Vagina (tissue), 2 donors: Measurements from ENCODE around the gene MRTFA. TPM values are rescaled to one million over a fixed set of nuclear protein-coding genes. Genes with fewer than 3 reads are reported as not detected.

Experiments
- DNase-seq, 2 donors: peaks; one replicate each; pipeline ENCODE4 v3.0.0-alpha.2; 2017; ENCODE audit errors: extremely low spot score in 2 of 2
- H3K27ac ChIP-seq: fragments of 200-600 bp; sonication (generic); one replicate; pipeline ENCODE4 v1.5.1; 2019
- H3K27me3 ChIP-seq: fragments of 200-600 bp; sonication (generic); one replicate; pipeline ENCODE4 v1.5.1; 2019
- H3K36me3 ChIP-seq, 2 donors: fragments of 200-600 bp; sonication (generic); one replicate each; pipeline ENCODE4 v1.5.1; 2017 to 2019
- H3K4me1 ChIP-seq: fragments of 200-600 bp; sonication (generic); one replicate; pipeline ENCODE4 v1.5.1; 2019
- H3K4me3 ChIP-seq, 2 donors: fragments of 200-600 bp; sonication (generic); 1 replicate in 1 of 2; 2 replicates in 1 of 2; pipeline ENCODE4 v1.5.1; 2016 to 2019
- H3K9me3 ChIP-seq: fragments of 200-600 bp; sonication (generic); one replicate; pipeline ENCODE4 v1.5.1; 2019
- POLR2A ChIP-seq, 2 donors: fragments of 450-650 bp; IDR thresholded peaks; one replicate each; pipeline ENCODE4 v1.6.1; 2017; ENCODE audit warnings: antibody characterized with exemption in 2 of 2, mild to moderate bottlenecking in 2 of 2, moderate library complexity in 2 of 2
- POLR2AphosphoS5 ChIP-seq, 2 donors: sonication (generic); formaldehyde crosslinking; IDR thresholded peaks; one replicate each; pipeline ENCODE4 v1.9.0; 2017; ENCODE audit warnings: antibody characterized with exemption in 2 of 2, mild to moderate bottlenecking in 2 of 2, low read depth in 1 of 2; ENCODE audit not compliant: insufficient read depth in 1 of 2
- intact Hi-C: fragments of 100-400 bp; cut with DNase I; formaldehyde crosslinking; loops from one replicate; pipeline ENCODE4 v1.15.1; 2023
- total RNA-seq: library from RNA; depleted of rRNA; stranded (reverse); fragments of >200 nt; gene quantifications from one replicate; pipeline ENCODE4 v1.2.3, GENCODE V29; 2016
- TF ChIP-seq, protein P1 (sequence below), 3 experiments: fragments of 450-650 bp in 2 of 3; fragments of 200-600 bp in 1 of 3; sonication (generic) in 1 of 3; IDR thresholded peaks; one replicate each; pipeline ENCODE4 v1.5.1; 2017 to 2019; ENCODE audit warnings: antibody characterized with exemption in 3 of 3, mild to moderate bottlenecking in 2 of 3, moderate library complexity in 2 of 3

Gene MRTFA
- 99.4 TPM for total RNA-seq

DNA sequence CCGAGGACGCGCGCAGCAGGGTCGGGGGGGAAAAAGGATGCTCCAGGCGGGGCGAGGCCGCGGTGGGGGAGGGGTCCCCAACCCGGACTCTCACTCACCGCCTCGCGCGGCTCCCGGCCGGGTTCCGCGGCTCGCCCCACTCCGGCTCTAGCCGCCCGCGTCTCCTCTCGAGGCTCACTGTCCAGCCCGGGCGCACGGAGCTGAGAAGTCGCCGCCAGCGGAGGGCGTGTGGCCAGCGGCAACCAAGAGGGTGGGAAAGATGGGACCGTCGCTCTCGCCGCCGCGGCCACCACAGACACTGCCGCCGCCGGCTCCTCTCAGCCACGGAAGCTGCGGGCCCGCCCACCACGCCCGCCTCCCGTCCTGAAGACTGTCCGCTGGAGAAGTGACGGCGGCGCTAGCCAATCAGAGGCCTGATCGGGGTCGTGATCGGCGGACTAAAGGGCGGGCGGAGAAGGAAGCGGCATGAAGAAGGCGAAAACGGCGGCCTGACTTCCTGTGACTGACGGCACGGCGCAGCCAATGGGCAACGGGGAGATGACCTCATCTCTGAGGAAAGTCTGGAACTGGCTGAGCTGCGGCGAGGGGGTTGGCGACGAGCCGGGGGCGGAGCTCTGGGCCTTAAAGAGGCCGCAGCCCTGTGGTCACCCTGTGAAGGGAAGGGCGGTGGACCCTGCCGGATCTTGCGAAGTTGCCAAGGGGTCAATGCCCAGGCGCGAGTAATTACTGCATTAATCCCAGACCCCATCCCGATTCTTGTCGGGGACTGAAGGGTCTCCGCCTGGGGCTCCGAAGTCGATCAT is at the start of gene MRTFA:
Gene MRTFA (minus strand): TSS at position 340 of the 803 bp plus-strand sequence.
- TF ChIP-seq POLR2A (IDR thresholded peaks at IDR 0.05) (peak; percentile 56 to 99), POLR2AphosphoS5 (IDR thresholded peaks at IDR 0.05; ENCODE audit: insufficient read depth in 1 of 2, low read depth in 1 of 2) (peak; percentile 93 to 100)
- TF ChIP-seq, protein P1, sequence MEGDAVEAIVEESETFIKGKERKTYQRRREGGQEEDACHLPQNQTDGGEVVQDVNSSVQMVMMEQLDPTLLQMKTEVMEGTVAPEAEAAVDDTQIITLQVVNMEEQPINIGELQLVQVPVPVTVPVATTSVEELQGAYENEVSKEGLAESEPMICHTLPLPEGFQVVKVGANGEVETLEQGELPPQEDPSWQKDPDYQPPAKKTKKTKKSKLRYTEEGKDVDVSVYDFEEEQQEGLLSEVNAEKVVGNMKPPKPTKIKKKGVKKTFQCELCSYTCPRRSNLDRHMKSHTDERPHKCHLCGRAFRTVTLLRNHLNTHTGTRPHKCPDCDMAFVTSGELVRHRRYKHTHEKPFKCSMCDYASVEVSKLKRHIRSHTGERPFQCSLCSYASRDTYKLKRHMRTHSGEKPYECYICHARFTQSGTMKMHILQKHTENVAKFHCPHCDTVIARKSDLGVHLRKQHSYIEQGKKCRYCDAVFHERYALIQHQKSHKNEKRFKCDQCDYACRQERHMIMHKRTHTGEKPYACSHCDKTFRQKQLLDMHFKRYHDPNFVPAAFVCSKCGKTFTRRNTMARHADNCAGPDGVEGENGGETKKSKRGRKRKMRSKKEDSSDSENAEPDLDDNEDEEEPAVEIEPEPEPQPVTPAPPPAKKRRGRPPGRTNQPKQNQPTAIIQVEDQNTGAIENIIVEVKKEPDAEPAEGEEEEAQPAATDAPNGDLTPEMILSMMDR (IDR thresholded peaks at IDR 0.05), result no peak
- Histone ChIP-seq H3K27ac (peak within 1 kb of the TSS; percentile 92), H3K36me3 (no peaks in the 10 kb centered on the region), H3K9me3 (no peaks in the 10 kb centered on the region), H3K27me3 (no peaks in the 10 kb centered on the region), H3K4me1 (peaks cover 35% of the 10 kb centered on the region), H3K4me3 (peak within 1 kb of the TSS; percentile 69 to 77)
- intact Hi-C loops, result loop anchor here (10.0 kb wide), 1 partner anchor 122 kb away; no protein-coding TSS in a partner anchor
- peak; percentile 99 to 100 for DNase-seq

DNA sequence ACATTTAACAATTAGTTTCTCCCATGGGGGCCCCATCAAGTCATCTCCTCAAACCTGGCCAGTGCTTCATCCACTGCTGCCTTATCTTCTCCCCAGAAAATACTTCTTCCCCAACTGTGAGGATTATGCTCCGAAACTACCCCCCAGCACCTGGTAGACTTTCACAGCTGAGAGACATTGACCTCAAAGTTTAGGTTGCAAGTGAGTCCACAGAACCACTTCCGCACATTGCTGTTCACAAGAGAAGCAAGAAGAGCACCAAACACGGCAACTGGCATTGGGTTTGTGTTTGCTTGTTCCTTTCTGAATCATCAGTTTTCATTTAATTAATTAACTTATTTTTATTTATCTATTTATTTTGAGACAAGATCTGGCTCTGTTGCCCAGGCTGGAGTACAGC is 48.9 kb upstream of the MRTFA start:
- Histone ChIP-seq H3K36me3 (no peaks in the 10 kb centered on the region), H3K4me1 (peaks cover 9% of the 10 kb centered on the region), H3K4me3 (no peak overlapping the region), H3K27me3 (no peaks in the 10 kb centered on the region), H3K9me3 (no peaks in the 10 kb centered on the region), H3K27ac (no peak overlapping the region)
- TF ChIP-seq POLR2AphosphoS5 (IDR thresholded peaks at IDR 0.05; ENCODE audit: insufficient read depth in 1 of 2, low read depth in 1 of 2) (no peak), POLR2A (IDR thresholded peaks at IDR 0.05) (no peak)
- TF ChIP-seq, protein P1 (IDR thresholded peaks at IDR 0.05), result no peak
- DNase-seq, result no peak
- intact Hi-C loops, result no loop called here

DNA sequence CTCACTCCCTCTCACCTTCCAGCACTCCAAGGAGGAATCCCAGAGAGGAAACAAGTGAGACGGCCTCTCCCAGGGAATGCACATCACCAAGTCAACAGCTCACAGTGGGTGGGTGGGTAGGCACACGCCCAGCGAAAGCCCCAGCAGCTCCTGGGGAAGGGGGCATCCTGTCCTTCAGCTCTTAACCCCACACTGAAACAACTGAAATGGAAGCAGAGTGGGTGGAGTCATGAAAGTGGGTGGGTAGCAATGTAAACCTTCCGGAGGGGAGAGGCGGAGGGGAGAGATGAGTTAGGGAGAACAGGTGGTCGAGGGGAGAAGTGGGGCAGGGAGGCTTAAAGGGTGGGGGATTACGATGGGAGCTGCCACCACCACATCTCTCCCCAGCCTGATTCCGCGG is 48.2 kb upstream of the MRTFA start:
- H3K36me3 ChIP-seq, result no peaks in the 10 kb centered on the region
- DNase-seq, result no peak
- TF ChIP-seq POLR2A (IDR thresholded peaks at IDR 0.05) (no peak), POLR2AphosphoS5 (IDR thresholded peaks at IDR 0.05; ENCODE audit: insufficient read depth in 1 of 2, low read depth in 1 of 2) (no peak)
- TF ChIP-seq, protein P1 (IDR thresholded peaks at IDR 0.05), result no peak
- H3K4me3 ChIP-seq, result no peak overlapping the region
- H3K9me3 ChIP-seq, result no peaks in the 10 kb centered on the region
- peaks cover 15% of the 10 kb centered on the region for H3K4me1 ChIP-seq
- intact Hi-C loops, result loop anchor here (5.0 kb wide), 1 partner anchor 78 kb away; no protein-coding TSS in a partner anchor
- H3K27me3 ChIP-seq, result no peaks in the 10 kb centered on the region
- no peak overlapping the region for H3K27ac ChIP-seq

DNA sequence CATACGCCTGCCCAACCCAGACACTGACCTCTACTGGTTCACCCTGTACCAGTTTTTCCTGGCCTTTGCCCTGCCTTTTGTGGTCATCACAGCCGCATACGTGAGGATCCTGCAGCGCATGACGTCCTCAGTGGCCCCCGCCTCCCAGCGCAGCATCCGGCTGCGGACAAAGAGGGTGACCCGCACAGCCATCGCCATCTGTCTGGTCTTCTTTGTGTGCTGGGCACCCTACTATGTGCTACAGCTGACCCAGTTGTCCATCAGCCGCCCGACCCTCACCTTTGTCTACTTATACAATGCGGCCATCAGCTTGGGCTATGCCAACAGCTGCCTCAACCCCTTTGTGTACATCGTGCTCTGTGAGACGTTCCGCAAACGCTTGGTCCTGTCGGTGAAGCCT is 44.9 kb upstream of the MRTFA start:
- H3K9me3 ChIP-seq, result no peaks in the 10 kb centered on the region
- no peaks in the 10 kb centered on the region for H3K36me3 ChIP-seq
- no peak for TF ChIP-seq POLR2A (IDR thresholded peaks at IDR 0.05)
- intact Hi-C loops, result loop anchor here (5.0 kb wide), 1 partner anchor 81 kb away; no protein-coding TSS in a partner anchor
- no peak overlapping the region for H3K4me3 ChIP-seq
- no peaks in the 10 kb centered on the region for H3K27me3 ChIP-seq
- no peak overlapping the region for H3K27ac ChIP-seq
- H3K4me1 ChIP-seq, result peaks cover 27% of the 10 kb centered on the region
- no peak for DNase-seq

DNA sequence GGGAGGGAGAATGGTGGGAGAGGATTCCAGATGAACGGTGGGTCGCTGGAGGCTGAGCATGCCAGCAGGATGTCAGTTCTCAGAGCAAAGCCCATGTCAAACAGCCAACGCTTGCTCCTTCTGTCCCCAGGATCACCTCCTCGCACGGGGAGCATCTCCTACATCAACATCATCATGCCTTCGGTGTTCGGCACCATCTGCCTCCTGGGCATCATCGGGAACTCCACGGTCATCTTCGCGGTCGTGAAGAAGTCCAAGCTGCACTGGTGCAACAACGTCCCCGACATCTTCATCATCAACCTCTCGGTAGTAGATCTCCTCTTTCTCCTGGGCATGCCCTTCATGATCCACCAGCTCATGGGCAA is 44.3 kb upstream of the MRTFA start:
- intact Hi-C loops, result loop anchor here (5.0 kb wide), 1 partner anchor 82 kb away; no protein-coding TSS in a partner anchor
- no peaks in the 10 kb centered on the region for H3K27me3 ChIP-seq

More for the DNA sequence above, 44.3 kb upstream of the MRTFA start:
- no peak for DNase-seq
- no peaks in the 10 kb centered on the region for H3K36me3 ChIP-seq
- H3K4me1 ChIP-seq, result peaks cover 27% of the 10 kb centered on the region
- H3K9me3 ChIP-seq, result no peaks in the 10 kb centered on the region
- H3K4me3 ChIP-seq, result no peak overlapping the region
- TF ChIP-seq POLR2A (IDR thresholded peaks at IDR 0.05) (no peak), POLR2AphosphoS5 (IDR thresholded peaks at IDR 0.05; ENCODE audit: insufficient read depth in 1 of 2, low read depth in 1 of 2) (no peak)
- TF ChIP-seq, protein P1 (IDR thresholded peaks at IDR 0.05), result no peak
- no peak overlapping the region for H3K27ac ChIP-seq
